Measurements from ENCODE around the gene GPR34.

GRCh38 chrX:41655631-41656030 is 33.1 kb upstream of the GPR34 start:
- TF ChIP-seq CTCF (IDR thresholded peaks at IDR 0.05; ENCODE audit: poor library complexity) (no peak), EZH2 (IDR thresholded peaks at IDR 0.05; ENCODE audit: borderline replicate concordance) (no peak)
